Right lobe of liver (tissue), 4 donors: Measurements from ENCODE around the gene HNRNPD.

ENCODE experiments used
- POLR2A ChIP-seq: fragments of 450-650 bp; IDR thresholded peaks from one replicate; pipeline ENCODE4 v1.6.1; 2017; ENCODE audit warnings: antibody characterized with exemption, mild to moderate bottlenecking
- TF ChIP-seq, protein P1 (sequence below), 4 donors: fragments of 200-600 bp in 3 of 4; fragments of 450-650 bp in 1 of 4; IDR thresholded peaks; one replicate each; pipeline versions ENCODE4 v1.5.1 to v1.8.0; 2016 to 2022; ENCODE audit warnings: antibody characterized with exemption in 4 of 4, mild to moderate bottlenecking in 2 of 4
- donor health status: DM: no; HTN: no; CAD: no.
- donor health status: DM: no; HTN: no; CAD: no.
- donor health status: DM: no; HTN: yes; CAD: no.

DNA sequence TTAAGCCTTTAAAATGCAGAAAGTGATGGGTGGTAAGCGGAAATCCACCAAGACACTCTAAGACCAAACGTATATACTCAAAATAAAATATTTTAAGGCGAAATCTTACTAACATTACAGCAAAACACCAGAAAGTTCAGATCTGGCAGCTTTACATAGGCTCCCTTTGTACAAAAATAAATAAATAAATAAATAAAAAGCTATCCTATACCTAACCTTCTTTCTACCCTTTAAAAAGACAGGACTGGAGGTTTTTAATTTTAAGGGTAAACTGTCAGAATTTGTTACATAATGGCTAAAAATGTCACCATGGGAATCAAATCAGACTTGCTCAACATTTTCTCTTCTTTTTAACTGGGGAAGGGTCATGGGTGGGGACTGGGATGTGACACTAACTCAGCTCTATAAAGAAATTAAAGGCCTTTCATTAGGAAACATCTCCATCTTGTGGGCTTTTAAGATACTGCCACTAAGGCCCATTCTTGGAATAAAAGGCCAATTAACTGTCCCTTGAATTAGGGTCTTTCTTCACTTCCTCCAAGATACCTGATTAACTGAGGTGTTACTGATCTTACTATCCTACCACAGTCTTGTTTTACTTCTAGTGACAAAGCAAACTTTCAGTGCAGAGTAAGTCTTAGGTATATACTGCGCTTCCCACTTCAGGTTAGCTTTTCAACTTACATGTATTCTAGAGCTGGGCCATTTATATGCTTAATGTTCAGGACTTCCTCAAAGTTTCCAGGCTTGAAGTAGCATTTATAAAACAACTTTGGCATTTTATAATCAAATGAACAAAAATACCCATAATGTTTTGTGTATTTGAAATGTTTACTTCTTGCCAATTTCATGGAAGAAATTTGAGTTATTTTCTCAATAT lies 13.3 kb downstream of the HNRNPD start:
- TF ChIP-seq, protein P1, sequence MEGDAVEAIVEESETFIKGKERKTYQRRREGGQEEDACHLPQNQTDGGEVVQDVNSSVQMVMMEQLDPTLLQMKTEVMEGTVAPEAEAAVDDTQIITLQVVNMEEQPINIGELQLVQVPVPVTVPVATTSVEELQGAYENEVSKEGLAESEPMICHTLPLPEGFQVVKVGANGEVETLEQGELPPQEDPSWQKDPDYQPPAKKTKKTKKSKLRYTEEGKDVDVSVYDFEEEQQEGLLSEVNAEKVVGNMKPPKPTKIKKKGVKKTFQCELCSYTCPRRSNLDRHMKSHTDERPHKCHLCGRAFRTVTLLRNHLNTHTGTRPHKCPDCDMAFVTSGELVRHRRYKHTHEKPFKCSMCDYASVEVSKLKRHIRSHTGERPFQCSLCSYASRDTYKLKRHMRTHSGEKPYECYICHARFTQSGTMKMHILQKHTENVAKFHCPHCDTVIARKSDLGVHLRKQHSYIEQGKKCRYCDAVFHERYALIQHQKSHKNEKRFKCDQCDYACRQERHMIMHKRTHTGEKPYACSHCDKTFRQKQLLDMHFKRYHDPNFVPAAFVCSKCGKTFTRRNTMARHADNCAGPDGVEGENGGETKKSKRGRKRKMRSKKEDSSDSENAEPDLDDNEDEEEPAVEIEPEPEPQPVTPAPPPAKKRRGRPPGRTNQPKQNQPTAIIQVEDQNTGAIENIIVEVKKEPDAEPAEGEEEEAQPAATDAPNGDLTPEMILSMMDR (IDR thresholded peaks at IDR 0.05) = peak; percentile 43 to 65 (median 62)
- no peak for TF ChIP-seq POLR2A
